ENCODE data around the gene FHAD1.

DNA sequence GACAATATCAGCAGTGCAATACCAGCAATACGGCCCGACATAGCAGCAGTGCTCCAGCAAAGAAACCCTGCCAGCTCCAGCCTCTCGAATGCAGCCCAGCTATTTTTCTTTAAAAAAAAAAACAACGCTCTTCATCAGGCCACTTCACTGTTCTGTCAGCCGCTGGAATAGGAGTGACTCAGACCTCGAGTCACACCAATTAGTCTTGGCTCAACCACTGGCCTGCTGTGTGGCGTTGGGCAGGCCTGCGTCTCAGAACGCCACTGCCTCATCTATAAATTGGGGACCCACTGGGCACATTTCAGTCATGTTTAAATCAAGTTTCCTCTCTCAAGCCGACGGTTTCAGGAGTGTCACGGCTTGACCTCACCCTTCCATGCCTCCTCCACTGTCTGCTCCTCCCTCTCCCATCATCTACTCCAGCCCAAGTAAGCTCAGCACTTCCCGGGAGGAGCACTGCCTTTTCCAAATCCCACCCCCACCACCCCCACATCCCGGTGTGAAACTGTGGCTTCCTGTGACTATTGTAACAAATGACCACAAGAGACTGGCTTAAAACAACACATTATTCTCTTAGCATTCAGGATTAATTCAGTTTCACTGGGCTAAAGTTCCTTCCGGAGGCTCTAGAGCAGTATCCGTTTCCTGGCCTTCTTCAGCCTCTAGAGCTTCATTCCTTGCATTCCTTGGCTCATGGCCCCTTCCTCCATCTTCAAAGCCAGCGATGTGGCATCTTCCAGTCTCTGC, 90.8 kb downstream of the FHAD1 start:
- TF ChIP-seq, protein P1, sequence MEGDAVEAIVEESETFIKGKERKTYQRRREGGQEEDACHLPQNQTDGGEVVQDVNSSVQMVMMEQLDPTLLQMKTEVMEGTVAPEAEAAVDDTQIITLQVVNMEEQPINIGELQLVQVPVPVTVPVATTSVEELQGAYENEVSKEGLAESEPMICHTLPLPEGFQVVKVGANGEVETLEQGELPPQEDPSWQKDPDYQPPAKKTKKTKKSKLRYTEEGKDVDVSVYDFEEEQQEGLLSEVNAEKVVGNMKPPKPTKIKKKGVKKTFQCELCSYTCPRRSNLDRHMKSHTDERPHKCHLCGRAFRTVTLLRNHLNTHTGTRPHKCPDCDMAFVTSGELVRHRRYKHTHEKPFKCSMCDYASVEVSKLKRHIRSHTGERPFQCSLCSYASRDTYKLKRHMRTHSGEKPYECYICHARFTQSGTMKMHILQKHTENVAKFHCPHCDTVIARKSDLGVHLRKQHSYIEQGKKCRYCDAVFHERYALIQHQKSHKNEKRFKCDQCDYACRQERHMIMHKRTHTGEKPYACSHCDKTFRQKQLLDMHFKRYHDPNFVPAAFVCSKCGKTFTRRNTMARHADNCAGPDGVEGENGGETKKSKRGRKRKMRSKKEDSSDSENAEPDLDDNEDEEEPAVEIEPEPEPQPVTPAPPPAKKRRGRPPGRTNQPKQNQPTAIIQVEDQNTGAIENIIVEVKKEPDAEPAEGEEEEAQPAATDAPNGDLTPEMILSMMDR (conservative IDR thresholded peaks at IDR 0.05; ENCODE audit: low read depth, low read length), result no peak
- TF ChIP-seq EZH2 (IDR thresholded peaks at IDR 0.05; ENCODE audit: borderline replicate concordance, low read depth, low read length, poor library complexity, severe bottlenecking), result no peak
